K562 (cell line): Measurements from ENCODE around the gene IL36RN. TPM values are rescaled to one million over a fixed set of nuclear protein-coding genes. Genes with fewer than 3 reads are reported as not detected.

Source experiments
- ATAC-seq: fragments of 200-7000 bp; cut with Tn5 transposase; 3 replicates; pipeline ENCODE4 v1.9.1; 2020; ENCODE audit warnings: moderate library complexity
- BruUV-seq: library from RNA; stranded (reverse); fragments of 400-500 nt; replicated peaks from 2 replicates; lab custom pipeline; 2021; lab: Mats Ljungman, UMichigan
- CTCF ChIA-PET: fragments of 300-600 bp; formaldehyde crosslinking; extraction: SDS; loops from one replicate; lab custom pipeline; 2021; ENCODE audit warnings: low intra/inter-chr PET ratio; lab: Yijun Ruan, JAX
- POLR2A ChIA-PET: fragments of 300-600, 350-650 bp; sonication (Branson Sonifier 250); formaldehyde crosslinking; extraction: SDS; loops from one replicate; lab custom pipeline; 2021; ENCODE audit warnings: antibody characterized with exemption, inconsistent platforms; lab: Yijun Ruan, JAX
- DNase-seq, 4 experiments: peaks; one replicate each; pipeline versions ENCODE4 v3.0.0 to v3.0.0-alpha.2; 2011 to 2018; ENCODE audit warnings: low spot score in 3 of 4, mixed read lengths in 3 of 4; ENCODE audit errors: extremely low read depth in 1 of 4
- FAIRE-seq: peaks from 2 replicates; lab custom pipeline; 2011; peaks lifted over from hg19 to GRCh38; lab: Jason Lieb, UNC
- H2AFZ ChIP-seq: 2 replicates; pipeline ENCODE4 v1.6.0; 2011; ENCODE audit warnings: low read depth, low read length, control low read depth, inconsistent platforms
- H3K27ac ChIP-seq: fragments of 200-600 bp; 3 replicates; pipeline ENCODE4 v1.8.0; 2011; ENCODE audit warnings: low read depth, mild to moderate bottlenecking, control low read depth, inconsistent platforms, low read length, moderate library complexity, mixed read lengths; ENCODE audit errors: extremely low read depth
- H3K27me3 ChIP-seq, 2 experiments: fragments of 300-600 bp in 1 of 2; 2 replicates in 1 of 2; 3 replicates in 1 of 2; pipeline versions ENCODE4 v1.6.0 to v1.8.0; 2011; ENCODE audit warnings: inconsistent platforms in 2 of 2, low read length in 2 of 2, mild to moderate bottlenecking in 1 of 2, mixed read lengths in 1 of 2, moderate library complexity in 1 of 2; ENCODE audit not compliant: control insufficient read depth in 2 of 2, insufficient read depth in 2 of 2
- H3K36me3 ChIP-seq: fragments of 300-600 bp; 3 replicates; pipeline ENCODE4 v1.8.0; 2011; ENCODE audit warnings: mild to moderate bottlenecking, low read length, inconsistent platforms; ENCODE audit not compliant: control insufficient read depth, insufficient read depth
- H3K4me1 ChIP-seq, 2 experiments: fragments of 200-600 bp in 1 of 2; replicated peaks in 1 of 2; 2 replicates in 1 of 2; 3 replicates in 1 of 2; pipeline versions ENCODE4 v1.5.1 to v1.8.0; 2011; ENCODE audit warnings: inconsistent platforms in 2 of 2, low read length in 2 of 2, mild to moderate bottlenecking in 1 of 2, mixed read lengths in 1 of 2, moderate library complexity in 1 of 2; ENCODE audit not compliant: control insufficient read depth in 2 of 2, insufficient read depth in 2 of 2
- H3K4me2 ChIP-seq: 2 replicates; pipeline ENCODE4 v1.6.1; 2011; ENCODE audit warnings: low read length, control low read depth, inconsistent platforms, mixed read lengths; ENCODE audit not compliant: insufficient read depth
- H3K4me3 ChIP-seq: fragments of 200-600 bp; sonication (generic), shearing (Covaris generic); 2 replicates; pipeline ENCODE4 v1.5.1; 2016; ENCODE audit warnings: control low read depth, inconsistent platforms
- H3K79me2 ChIP-seq: fragments of 200-600 bp; 3 replicates; pipeline ENCODE4 v1.8.0; 2011; ENCODE audit warnings: low read length, inconsistent platforms; ENCODE audit not compliant: control insufficient read depth, insufficient read depth
- H3K9ac ChIP-seq, 2 experiments: 2 replicates each; pipeline versions ENCODE4 v1.6.0 to v1.6.1; 2011; ENCODE audit warnings: low read depth in 2 of 2, low read length in 2 of 2, control low read depth in 1 of 2, inconsistent platforms in 1 of 2, mild to moderate bottlenecking in 1 of 2, mixed read lengths in 1 of 2; ENCODE audit not compliant: insufficient read depth in 1 of 2
- H3K9me1 ChIP-seq: one replicate; pipeline ENCODE4 v1.6.0; 2011; ENCODE audit warnings: inconsistent platforms, mild to moderate bottlenecking, low read length, moderate library complexity; ENCODE audit not compliant: control insufficient read depth, insufficient read depth
- H3K9me3 ChIP-seq: replicated peaks from 2 replicates; pipeline ENCODE4 v1.5.1; 2011; ENCODE audit warnings: low read depth, low read length, inconsistent platforms; ENCODE audit not compliant: control insufficient read depth, insufficient read depth
- H4K20me1 ChIP-seq: replicated peaks from 2 replicates; pipeline ENCODE4 v1.6.1; 2011; ENCODE audit warnings: low read length, inconsistent platforms, mixed read lengths; ENCODE audit not compliant: control insufficient read depth, insufficient read depth
- ARNT ChIP-seq, 2 experiments: fragments of 450-650 bp; IDR thresholded peaks; 2 replicates each; pipeline ENCODE4 v1.6.1; 2016; ENCODE audit warnings: mild to moderate bottlenecking in 1 of 2
- ATF3 ChIP-seq, 2 experiments: fragments of 450-650 bp in 1 of 2; sonication (generic) in 1 of 2; formaldehyde crosslinking in 1 of 2; IDR thresholded peaks in 1 of 2; conservative IDR thresholded peaks in 1 of 2; 2 replicates each; pipeline versions ENCODE4 v1.6.1 to v1.8.1; 2016 to 2023; ENCODE audit warnings: mild to moderate bottlenecking in 2 of 2, moderate library complexity in 2 of 2, inconsistent platforms in 1 of 2, missing genetic modification reagents in 1 of 2
- CEBPZ ChIP-seq: fragments of 150-350 bp; IDR thresholded peaks from 2 replicates; pipeline ENCODE4 v1.6.1; 2014; ENCODE audit warnings: low read depth, mild to moderate bottlenecking, low read length, borderline replicate concordance
- COPS2 ChIP-seq: fragments of 450-650 bp; conservative IDR thresholded peaks from 2 replicates; pipeline ENCODE4 v1.6.1; 2016; ENCODE audit warnings: mild to moderate bottlenecking, moderate library complexity
- KDM1A ChIP-seq, 2 experiments: fragments of 450-650 bp; IDR thresholded peaks; 2 replicates each; pipeline ENCODE4 v1.6.1; 2016; ENCODE audit warnings: mild to moderate bottlenecking in 2 of 2
- NCOA6 ChIP-seq: fragments of 450-650 bp; IDR thresholded peaks from 2 replicates; pipeline ENCODE4 v1.6.1; 2017; ENCODE audit warnings: mild to moderate bottlenecking
- PKNOX1 ChIP-seq: fragments of 450-650 bp; IDR thresholded peaks from 2 replicates; pipeline ENCODE4 v1.6.1; 2016
- RBM34 ChIP-seq: fragments of 200-400 bp; formaldehyde crosslinking; IDR thresholded peaks from 2 replicates; pipeline ENCODE4 v1.6.1; 2018; ENCODE audit warnings: low read length, borderline replicate concordance; ENCODE audit not compliant: insufficient read depth
- SAFB ChIP-seq: fragments of 200-400 bp; formaldehyde crosslinking; IDR thresholded peaks from 2 replicates; pipeline ENCODE4 v1.6.1; 2017; ENCODE audit warnings: low read depth, low read length, borderline replicate concordance
- ZFP36 ChIP-seq: fragments of 150-350 bp; IDR thresholded peaks from 2 replicates; pipeline ENCODE4 v1.6.1; 2018; ENCODE audit warnings: low read length, low read depth; ENCODE audit not compliant: partially characterized antibody
- ZNF232 ChIP-seq: sonication (generic); formaldehyde crosslinking; IDR thresholded peaks from 2 replicates; pipeline ENCODE4 v1.8.0; 2022; ENCODE audit warnings: mild to moderate bottlenecking, missing genetic modification reagents
- ZNF282 ChIP-seq: sonication (generic); formaldehyde crosslinking; IDR thresholded peaks from 2 replicates; pipeline ENCODE4 v1.8.1; 2023; ENCODE audit warnings: missing genetic modification reagents
- ZNF324 ChIP-seq: fragments of 250-450 bp; sonication (Bioruptor Pico); IDR thresholded peaks from 2 replicates; pipeline ENCODE4 v1.4.0; 2020; ENCODE audit warnings: mild to moderate bottlenecking
- WGBS: fragments of 100-300 bp; shearing (Covaris generic); methylation state at CpG from one replicate; pipeline ENCODE4 v1.1.6; 2016; ENCODE audit warnings: low coverage, mixed read lengths; ENCODE audit not compliant: insufficient coverage; ENCODE audit errors: missing lambda C conversion rate; 5-methylcytosine and 5-hydroxymethylcytosine counted together
- in situ Hi-C: fragments of 300-500 bp; cut with MboI; formaldehyde crosslinking; loops from 4 replicates; pipeline ENCODE4 v1.15.0; 2018; ENCODE audit warnings: inconsistent platforms, mixed read lengths
- intact Hi-C: fragments of 100-400 bp; cut with micrococcal nuclease; formaldehyde crosslinking; loops from 2 replicates; pipeline ENCODE4 v1.14.2; 2022
- polyA plus RNA-seq, 8 experiments: library from polyadenylated mRNA; depleted of rRNA in 4 of 8; stranded (reverse) in 5 of 8; unstranded in 3 of 8; fragments of >200 nt; fragmentation: Nextera tagmentation in 2 of 8; fragmentation: Illumina TruSeq in 1 of 8; extraction: Ambion mirVana in 2 of 8; extraction: Trizol in 1 of 8; gene quantifications; 2 replicates each; pipeline versions ENCODE4 v1.2.1 to v1.2.3, GENCODE V29; 2011 to 2014; ENCODE audit warnings: inconsistent platforms in 1 of 8, missing spikeins in 1 of 8
- total RNA-seq, 7 experiments: library from RNA; depleted of rRNA in 6 of 7; stranded (reverse); fragments of >200 nt in 6 of 7; fragmentation: Illumina TruSeq in 2 of 7; extraction: Trizol in 2 of 7; gene quantifications; 2 replicates each; pipeline versions ENCODE4 v1.2.1 to v1.2.3, GENCODE V29; 2011 to 2021; ENCODE audit warnings: low replicate concordance in 1 of 7

IL36RN gene
- total and polyA plus RNA-seq, 9 of the 15 experiments (the other 6 are each of a cell fraction or from before 2014, with no cell fraction given) = not detected

GRCh38 chr2:113039158-113039557 lies 19.8 kb upstream of the IL36RN start:
- H3K9me1 ChIP-seq = no peaks in the 10 kb centered on the region
- H3K79me2 ChIP-seq = no peaks in the 10 kb centered on the region
- H3K9me3 ChIP-seq = no peaks in the 10 kb centered on the region
- POLR2A ChIA-PET = no interaction called here
- H2AFZ ChIP-seq = no peak overlapping the region
- peaks cover 0 to 6% of the 10 kb centered on the region in 2 experiments; a peak in 2 of 5 replicates for H3K4me1 ChIP-seq
- no TSS peak for BruUV-seq
- intact Hi-C loops = no loop called here
- H3K27ac ChIP-seq = no peak overlapping the region
- TF ChIP-seq SAFB (no peak), PKNOX1 (no peak), NCOA6 (no peak), RBM34 (no peak), KDM1A (IDR thresholded peaks at IDR 0.05) (no peak), COPS2 (no peak), ZNF232 (CRISPR knock-in tag) (no peak), ARNT (IDR thresholded peaks at IDR 0.05) (no peak), CEBPZ (no peak), ATF3 (IDR thresholded peaks at IDR 0.05) (no peak), ATF3 (CRISPR knock-in tag; conservative IDR thresholded peaks at IDR 0.05) (no peak), ZFP36 (no peak), ZNF282 (CRISPR knock-in tag) (no peak), ZNF324 (CRISPR knock-in tag) (no peak)
- H3K4me2 ChIP-seq = no peak overlapping the region
- ATAC-seq = no peak
- in situ Hi-C loops = no loop called here
- no peak overlapping the region for H3K9ac ChIP-seq
- H3K36me3 ChIP-seq = no peaks in the 10 kb centered on the region
- H3K27me3 ChIP-seq = no peaks in the 10 kb centered on the region
- DNase-seq = no peak
- no peak for FAIRE-seq
- no peak overlapping the region for H3K4me3 ChIP-seq
- 9% methylated on average over 2 of the region's 2 CpGs for WGBS
- CTCF ChIA-PET = no interaction called here
- H4K20me1 ChIP-seq = no peaks in the 10 kb centered on the region
